ENCODE measurements around the gene NEDD4L.

NEDD4L gene

DNA sequence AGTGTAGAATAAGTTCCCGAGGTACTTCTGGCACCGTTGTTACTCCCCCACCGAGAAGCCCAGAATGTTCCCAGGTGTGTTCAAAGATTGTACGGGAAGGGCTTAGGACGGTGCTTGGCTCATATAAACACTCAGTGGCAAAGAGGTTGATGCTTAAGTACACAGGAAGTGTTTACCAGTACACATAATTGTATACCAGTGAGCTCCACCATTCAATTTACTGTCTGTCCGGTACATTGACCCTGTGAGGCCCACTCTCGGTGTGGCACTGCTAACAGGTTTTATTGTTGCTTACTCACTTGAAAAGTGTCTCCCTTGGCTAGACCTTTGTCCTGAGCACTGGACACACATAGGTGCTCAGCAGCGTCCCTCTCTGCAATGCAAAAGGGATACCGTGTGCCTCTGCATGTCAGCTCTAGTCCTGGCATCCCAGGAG lies 191.0 kb downstream of the NEDD4L start:
- Histone ChIP-seq H3K4me3 (ENCODE audit: low read length in 2 of 2) (no peak overlapping the region), H3K4me2 (ENCODE audit: insufficient read depth, low read length, poor library complexity, severe bottlenecking) (no peak overlapping the region), H3K27ac (replicated peaks; ENCODE audit: low read length) (no peak overlapping the region), H3K9ac (ENCODE audit: low read depth, low read length, poor library complexity) (no peak overlapping the region), H3K4ac (ENCODE audit: low read length) (no peak overlapping the region), H3K27me3 (ENCODE audit: control insufficient read depth in 3 of 3, insufficient read depth in 3 of 3, low read depth in 1 of 3, low read length in 3 of 3) (no peaks in the 10 kb centered on the region), H3K23ac (ENCODE audit: low read depth, low read length, poor library complexity) (no peak overlapping the region), H2AK5ac (ENCODE audit: low read depth, low read length) (no peak overlapping the region), H4K8ac (ENCODE audit: low read depth, low read length) (no peak overlapping the region), H2BK15ac (ENCODE audit: low read length) (no peak overlapping the region), H3K79me1 (ENCODE audit: low read depth, low read length) (no peaks in the 10 kb centered on the region), H3K18ac (ENCODE audit: low read length) (no peak overlapping the region), H2BK120ac (ENCODE audit: low read depth, low read length) (no peak overlapping the region), H3K14ac (ENCODE audit: low read length) (no peak overlapping the region), H3K9me3 (replicated peaks in 1 of 2; ENCODE audit: control insufficient read depth in 2 of 2, insufficient read depth in 1 of 2, low read depth in 1 of 2, low read length in 2 of 2) (no peaks in the 10 kb centered on the region), H4K91ac (ENCODE audit: low read depth, low read length, poor library complexity) (no peak overlapping the region), H2AFZ (ENCODE audit: low read length) (no peak overlapping the region), H2BK12ac (ENCODE audit: low read length) (no peak overlapping the region), H2BK5ac (ENCODE audit: low read length) (no peak overlapping the region), H3K36me3 (replicated peaks in 1 of 2; ENCODE audit: control insufficient read depth in 2 of 2, insufficient read depth in 2 of 2, low read length in 2 of 2) (no peaks in the 10 kb centered on the region), H3K4me1 (ENCODE audit: control insufficient read depth in 2 of 2, insufficient read depth in 1 of 2, low read depth in 1 of 2, low read length in 2 of 2) (peaks cover 0 to 5% of the 10 kb centered on the region in 2 donors)
- DNase-seq (ENCODE audit: low spot score), result no peak
- no CpG with 5 or more reads among the region's 9 CpGs for WGBS, 2 donors (ENCODE audit: extremely low coverage in 2 of 2, insufficient read length in 2 of 2, insufficient replicate concordance in 1 of 2)

GRCh38 chr18:58239879-58240278 lies 195.9 kb downstream of the NEDD4L start:
- Histone ChIP-seq H3K79me1 (ENCODE audit: low read depth, low read length) (no peaks in the 10 kb centered on the region), H3K4me3 (ENCODE audit: low read length in 2 of 2) (no peak overlapping the region), H2BK120ac (ENCODE audit: low read depth, low read length) (no peak overlapping the region), H2BK12ac (ENCODE audit: low read length) (no peak overlapping the region), H3K27ac (replicated peaks; ENCODE audit: low read length) (no peak overlapping the region), H2AFZ (ENCODE audit: low read length) (no peak overlapping the region), H3K4me1 (ENCODE audit: control insufficient read depth in 2 of 2, insufficient read depth in 1 of 2, low read depth in 1 of 2, low read length in 2 of 2) (peaks cover 4 to 8% of the 10 kb centered on the region in 2 donors), H3K4me2 (ENCODE audit: insufficient read depth, low read length, poor library complexity, severe bottlenecking) (no peak overlapping the region), H2AK5ac (ENCODE audit: low read depth, low read length) (no peak overlapping the region), H3K36me3 (replicated peaks in 1 of 2; ENCODE audit: control insufficient read depth in 2 of 2, insufficient read depth in 2 of 2, low read length in 2 of 2) (no peaks in the 10 kb centered on the region), H3K23ac (ENCODE audit: low read depth, low read length, poor library complexity) (no peak overlapping the region), H4K91ac (ENCODE audit: low read depth, low read length, poor library complexity) (no peak overlapping the region), H2BK15ac (ENCODE audit: low read length) (no peak overlapping the region), H3K18ac (ENCODE audit: low read length) (no peak overlapping the region), H3K27me3 (ENCODE audit: control insufficient read depth in 3 of 3, insufficient read depth in 3 of 3, low read depth in 1 of 3, low read length in 3 of 3) (no peaks in the 10 kb centered on the region), H2BK5ac (ENCODE audit: low read length) (no peak overlapping the region), H3K9me3 (replicated peaks in 1 of 2; ENCODE audit: control insufficient read depth in 2 of 2, insufficient read depth in 1 of 2, low read depth in 1 of 2, low read length in 2 of 2) (no peaks in the 10 kb centered on the region), H3K9ac (ENCODE audit: low read depth, low read length, poor library complexity) (no peak overlapping the region), H3K14ac (ENCODE audit: low read length) (no peak overlapping the region), H4K8ac (ENCODE audit: low read depth, low read length) (no peak overlapping the region), H3K4ac (ENCODE audit: low read length) (no peak overlapping the region)
- DNase-seq (ENCODE audit: low spot score), result no peak
- no CpG with 5 or more reads among the region's 1 CpG for WGBS, 2 donors (ENCODE audit: extremely low coverage in 2 of 2, insufficient read length in 2 of 2, insufficient replicate concordance in 1 of 2)

- H4K8ac ChIP-seq (ENCODE audit: low read depth, low read length), result no peak overlapping the region
- H4K91ac ChIP-seq (ENCODE audit: low read depth, low read length, poor library complexity), result no peak overlapping the region
- no peak overlapping the region for H2BK5ac ChIP-seq (ENCODE audit: low read length)
- no peak overlapping the region for H2BK12ac ChIP-seq (ENCODE audit: low read length)
- peaks cover 4 to 5% of the 10 kb centered on the region in 2 donors for H3K4me1 ChIP-seq (ENCODE audit: control insufficient read depth in 2 of 2, insufficient read depth in 1 of 2, low read depth in 1 of 2, low read length in 2 of 2)
- H2AFZ ChIP-seq (ENCODE audit: low read length), result no peak overlapping the region
- H3K23ac ChIP-seq (ENCODE audit: low read depth, low read length, poor library complexity), result no peak overlapping the region
- no peak overlapping the region for H3K4me3 ChIP-seq (ENCODE audit: low read length in 2 of 2)
- no peak overlapping the region for H2AK5ac ChIP-seq (ENCODE audit: low read depth, low read length)
- no peaks in the 10 kb centered on the region for H3K9me3 ChIP-seq (replicated peaks in 1 of 2; ENCODE audit: control insufficient read depth in 2 of 2, insufficient read depth in 1 of 2, low read depth in 1 of 2, low read length in 2 of 2)
- no peak overlapping the region for H3K9ac ChIP-seq (ENCODE audit: low read depth, low read length, poor library complexity)
- no peak overlapping the region for H3K18ac ChIP-seq (ENCODE audit: low read length)
- H3K36me3 ChIP-seq (replicated peaks in 1 of 2; ENCODE audit: control insufficient read depth in 2 of 2, insufficient read depth in 2 of 2, low read length in 2 of 2), result no peaks in the 10 kb centered on the region
- H2BK15ac ChIP-seq (ENCODE audit: low read length), result no peak overlapping the region
- H3K27me3 ChIP-seq (ENCODE audit: control insufficient read depth in 3 of 3, insufficient read depth in 3 of 3, low read depth in 1 of 3, low read length in 3 of 3), result no peaks in the 10 kb centered on the region
- no CpG with 5 or more reads among the region's 6 CpGs for WGBS, 2 donors (ENCODE audit: extremely low coverage in 2 of 2, insufficient read length in 2 of 2, insufficient replicate concordance in 1 of 2)
- no peak overlapping the region for H3K4ac ChIP-seq (ENCODE audit: low read length)
- no peak overlapping the region for H2BK120ac ChIP-seq (ENCODE audit: low read depth, low read length)
- no peak overlapping the region for H3K14ac ChIP-seq (ENCODE audit: low read length)
- no peak overlapping the region for H3K4me2 ChIP-seq (ENCODE audit: insufficient read depth, low read length, poor library complexity, severe bottlenecking)
- no peak overlapping the region for H3K27ac ChIP-seq (replicated peaks; ENCODE audit: low read length)
- no peaks in the 10 kb centered on the region for H3K79me1 ChIP-seq (ENCODE audit: low read depth, low read length)
- DNase-seq (ENCODE audit: low spot score), result no peak
Observed at GRCh38 chr18:58241026-58241679, 197.1 kb downstream of the NEDD4L start.

DNA sequence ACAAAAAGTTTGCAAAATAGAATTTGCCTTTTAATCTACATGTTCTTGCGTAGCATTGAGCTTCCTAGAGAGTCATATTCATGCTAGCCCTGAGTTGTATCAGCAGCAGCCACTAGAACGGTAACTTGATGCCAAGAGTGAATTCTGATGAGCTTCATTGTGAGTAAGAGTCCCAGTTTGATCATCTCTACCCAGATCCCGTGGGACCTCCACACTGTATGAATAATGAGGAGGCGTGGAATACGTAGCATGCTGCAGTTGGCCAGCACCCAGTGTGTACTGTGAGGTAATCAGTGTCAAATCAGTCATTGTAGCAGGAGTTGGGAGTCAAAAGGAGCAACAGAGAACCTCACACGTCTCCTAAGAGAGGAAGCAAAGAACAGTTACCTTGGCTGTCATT lies 197.9 kb downstream of the NEDD4L start:
- H2BK12ac ChIP-seq (ENCODE audit: low read length), result no peak overlapping the region
- no peak overlapping the region for H3K4me2 ChIP-seq (ENCODE audit: insufficient read depth, low read length, poor library complexity, severe bottlenecking)
- no CpG with 5 or more reads among the region's 6 CpGs for WGBS, 2 donors (ENCODE audit: extremely low coverage in 2 of 2, insufficient read length in 2 of 2, insufficient replicate concordance in 1 of 2)
- DNase-seq (ENCODE audit: low spot score), result no peak
- H3K27ac ChIP-seq (replicated peaks; ENCODE audit: low read length), result no peak overlapping the region
- no peaks in the 10 kb centered on the region for H3K27me3 ChIP-seq (ENCODE audit: control insufficient read depth in 3 of 3, insufficient read depth in 3 of 3, low read depth in 1 of 3, low read length in 3 of 3)
- no peak overlapping the region for H4K91ac ChIP-seq (ENCODE audit: low read depth, low read length, poor library complexity)
- H2AK5ac ChIP-seq (ENCODE audit: low read depth, low read length), result no peak overlapping the region
- H2AFZ ChIP-seq (ENCODE audit: low read length), result no peak overlapping the region
- no peak overlapping the region for H3K14ac ChIP-seq (ENCODE audit: low read length)
- H2BK5ac ChIP-seq (ENCODE audit: low read length), result no peak overlapping the region
- H2BK120ac ChIP-seq (ENCODE audit: low read depth, low read length), result no peak overlapping the region
- no peak overlapping the region for H3K18ac ChIP-seq (ENCODE audit: low read length)
- no peak overlapping the region for H3K23ac ChIP-seq (ENCODE audit: low read depth, low read length, poor library complexity)
- no peak overlapping the region for H4K8ac ChIP-seq (ENCODE audit: low read depth, low read length)
- H3K9me3 ChIP-seq (replicated peaks in 1 of 2; ENCODE audit: control insufficient read depth in 2 of 2, insufficient read depth in 1 of 2, low read depth in 1 of 2, low read length in 2 of 2), result no peaks in the 10 kb centered on the region
- H3K4me3 ChIP-seq (ENCODE audit: low read length in 2 of 2), result no peak overlapping the region
- no peaks in the 10 kb centered on the region for H3K79me1 ChIP-seq (ENCODE audit: low read depth, low read length)
- H3K36me3 ChIP-seq (replicated peaks in 1 of 2; ENCODE audit: control insufficient read depth in 2 of 2, insufficient read depth in 2 of 2, low read length in 2 of 2), result no peaks in the 10 kb centered on the region
- H2BK15ac ChIP-seq (ENCODE audit: low read length), result no peak overlapping the region
- H3K4ac ChIP-seq (ENCODE audit: low read length), result no peak overlapping the region
- H3K9ac ChIP-seq (ENCODE audit: low read depth, low read length, poor library complexity), result no peak overlapping the region
- H3K4me1 ChIP-seq (ENCODE audit: control insufficient read depth in 2 of 2, insufficient read depth in 1 of 2, low read depth in 1 of 2, low read length in 2 of 2), result peaks cover 4 to 5% of the 10 kb centered on the region in 2 donors

Measured in neuronal stem cell (in vitro differentiated cells).